ENCODE results near the gene TCAP.
"Not testable (repeated sequence)": the region's sequence is repeated elsewhere in the genome, so short reads cannot be mapped to it uniquely, and the experiment has no call there.

TCAP gene

GRCh38 chr17:39688945-39689344 lies 23.8 kb downstream of the TCAP start:
- no peak for DNase-seq (ENCODE audit: extremely low read depth, low read depth)
- no peak for TF ChIP-seq CTCF (IDR thresholded peaks at IDR 0.05; ENCODE audit: low read depth, low read length)

- no peak for DNase-seq (ENCODE audit: extremely low read depth, low read depth)
- no peak for TF ChIP-seq CTCF (IDR thresholded peaks at IDR 0.05; ENCODE audit: low read depth, low read length)
These were observed 29.4 kb downstream of the TCAP start for GRCh38 chr17:39694593-39694992.

GRCh38 chr17:39695089-39695474 lies 29.9 kb downstream of the TCAP start:
- TF ChIP-seq CTCF (IDR thresholded peaks at IDR 0.05; ENCODE audit: low read depth, low read length) = no peak
- no peak for DNase-seq (ENCODE audit: extremely low read depth, low read depth)

- DNase-seq (ENCODE audit: extremely low read depth, low read depth) = no peak
- TF ChIP-seq CTCF (IDR thresholded peaks at IDR 0.05; ENCODE audit: low read depth, low read length) = no peak
These were observed 31.6 kb downstream of the TCAP start for GRCh38 chr17:39696731-39697130.

- DNase-seq (ENCODE audit: extremely low read depth, low read depth) = no peak
- no peak for TF ChIP-seq CTCF (IDR thresholded peaks at IDR 0.05; ENCODE audit: low read depth, low read length)
These were observed 32.8 kb downstream of the TCAP start for GRCh38 chr17:39697961-39698360.

- not testable (repeated sequence) for DNase-seq (ENCODE audit: extremely low read depth, low read depth)
These were observed 34.1 kb downstream of the TCAP start for GRCh38 chr17:39699157-39699817.

- TF ChIP-seq CTCF (IDR thresholded peaks at IDR 0.05; ENCODE audit: low read depth, low read length) = no peak
- DNase-seq (ENCODE audit: extremely low read depth, low read depth) = peak; percentile 40
These were observed 34.6 kb downstream of the TCAP start, which contains the start of gene ERBB2 for GRCh38 chr17:39699818-39700147. Gene ERBB2, plus strand, starts transcription at chr17:39700064. Its CDS starts 175 bp downstream, at chr17:39700239.

Data from AG09319 (cell line).